ENCODE results near the gene CIAO2B.
A peak's percentile ranks its signal among the peaks of the same experiment; 100 is the strongest.

Gene CIAO2B

GRCh38 chr16:66949472-66949871 is 15.3 kb upstream of the CIAO2B start (continued):
- no peak for TF ChIP-seq CSRNP3 (CRISPR knock-in tag; IDR thresholded peaks at IDR 0.05)
- no peak for TF ChIP-seq OSR1 (CRISPR knock-in tag; IDR thresholded peaks at IDR 0.05)
- TF ChIP-seq ESRRG (CRISPR knock-in tag; IDR thresholded peaks at IDR 0.05): no peak
- TF ChIP-seq GLIS3 (CRISPR knock-in tag; IDR thresholded peaks at IDR 0.05): no peak
- no peak for TF ChIP-seq PPARA (CRISPR knock-in tag; IDR thresholded peaks at IDR 0.05; ENCODE audit: borderline replicate concordance)
- no peak for TF ChIP-seq CREB5 (CRISPR knock-in tag; IDR thresholded peaks at IDR 0.05; ENCODE audit: low read depth)
- TF ChIP-seq ISL1 (CRISPR knock-in tag; IDR thresholded peaks at IDR 0.05): no peak

- TF ChIP-seq ARNTL (CRISPR knock-in tag; IDR thresholded peaks at IDR 0.05; ENCODE audit: borderline replicate concordance, low read depth): no peak
- no peak for TF ChIP-seq CSDC2 (CRISPR knock-in tag; IDR thresholded peaks at IDR 0.05)
- TF ChIP-seq ZNF70 (CRISPR knock-in tag; IDR thresholded peaks at IDR 0.05): no peak
- TF ChIP-seq ZFP30 (CRISPR knock-in tag; IDR thresholded peaks at IDR 0.05): no peak
- TF ChIP-seq GLIS3 (CRISPR knock-in tag; IDR thresholded peaks at IDR 0.05): no peak
- no peak for TF ChIP-seq OSR1 (CRISPR knock-in tag; IDR thresholded peaks at IDR 0.05)
- TF ChIP-seq TSHZ2 (CRISPR knock-in tag; IDR thresholded peaks at IDR 0.05): no peak
- no peak for TF ChIP-seq ZFP3 (CRISPR knock-in tag; IDR thresholded peaks at IDR 0.05)
- TF ChIP-seq TCF4 (CRISPR knock-in tag; IDR thresholded peaks at IDR 0.05; ENCODE audit: borderline replicate concordance): no peak
- TF ChIP-seq ZNF8 (CRISPR knock-in tag; IDR thresholded peaks at IDR 0.05): no peak
- no peak for TF ChIP-seq PATZ1 (CRISPR knock-in tag; IDR thresholded peaks at IDR 0.05; ENCODE audit: borderline replicate concordance)
- no peak for TF ChIP-seq CSRNP3 (CRISPR knock-in tag; IDR thresholded peaks at IDR 0.05)
- TF ChIP-seq ZC3H10 (CRISPR knock-in tag; IDR thresholded peaks at IDR 0.05): no peak
- no peak for TF ChIP-seq ISL1 (CRISPR knock-in tag; IDR thresholded peaks at IDR 0.05)
- TF ChIP-seq CREB5 (CRISPR knock-in tag; IDR thresholded peaks at IDR 0.05; ENCODE audit: low read depth): no peak
- ATAC-seq: no peak
Observed at GRCh38 chr16:66948837-66949225, 14.6 kb upstream of the CIAO2B start.

GRCh38 chr16:66948134-66948836 is 14.1 kb upstream of the CIAO2B start:
- peak; percentile 49 for ATAC-seq
- no peak for TF ChIP-seq TCF4 (CRISPR knock-in tag; IDR thresholded peaks at IDR 0.05; ENCODE audit: borderline replicate concordance)
- no peak for TF ChIP-seq POU6F1 (CRISPR knock-in tag; IDR thresholded peaks at IDR 0.05; ENCODE audit: borderline replicate concordance, low read depth)
- no peak for TF ChIP-seq TSHZ2 (CRISPR knock-in tag; IDR thresholded peaks at IDR 0.05)
- TF ChIP-seq RARB (CRISPR knock-in tag; IDR thresholded peaks at IDR 0.05): no peak
- TF ChIP-seq ZNF70 (CRISPR knock-in tag; IDR thresholded peaks at IDR 0.05): no peak
- TF ChIP-seq ESRRG (CRISPR knock-in tag; IDR thresholded peaks at IDR 0.05): no peak
- no peak for TF ChIP-seq TOX (CRISPR knock-in tag; IDR thresholded peaks at IDR 0.05; ENCODE audit: borderline replicate concordance)
- no peak for TF ChIP-seq ARNTL (CRISPR knock-in tag; IDR thresholded peaks at IDR 0.05; ENCODE audit: borderline replicate concordance, low read depth)
- no peak for TF ChIP-seq ZC3H10 (CRISPR knock-in tag; IDR thresholded peaks at IDR 0.05)
- TF ChIP-seq GLIS3 (CRISPR knock-in tag; IDR thresholded peaks at IDR 0.05): no peak
- no peak for TF ChIP-seq ZFP30 (CRISPR knock-in tag; IDR thresholded peaks at IDR 0.05)
- no peak for TF ChIP-seq PPARA (CRISPR knock-in tag; IDR thresholded peaks at IDR 0.05; ENCODE audit: borderline replicate concordance)
- TF ChIP-seq ZNF565 (CRISPR knock-in tag; conservative IDR thresholded peaks at IDR 0.05; ENCODE audit: low read depth): no peak
- TF ChIP-seq OSR1 (CRISPR knock-in tag; IDR thresholded peaks at IDR 0.05): no peak
